Left kidney (tissue), 2 donors: Measurements from ENCODE around the gene U2AF1L4. TPM values are rescaled to one million over a fixed set of nuclear protein-coding genes. Genes with fewer than 3 reads are reported as not detected.
"Not testable (repeated sequence)": the region's sequence is repeated elsewhere in the genome, so short reads cannot be mapped to it uniquely, and the experiment has no call there.

Source experiments
- DNase-seq: peaks from one replicate; pipeline ENCODE4 v3.0.0-alpha.2; 2013
- polyA plus RNA-seq: library from polyadenylated mRNA; unstranded; fragments of 120-200 nt; gene quantifications from one replicate; pipeline ENCODE4 v1.2.1, GENCODE V29; 2013; ENCODE audit not compliant: insufficient read length

The U2AF1L4 gene
- polyA plus RNA-seq, 1 donor = 19.0 TPM

- no peak for DNase-seq
Measured at GRCh38 chr19:35727053-35727955, 17.9 kb downstream of the U2AF1L4 start.

- no peak for DNase-seq
Measured at GRCh38 chr19:35725216-35725861, 19.9 kb downstream of the U2AF1L4 start.

GRCh38 chr19:35724560-35724959, 20.7 kb downstream of the U2AF1L4 start:
- DNase-seq = no peak

- DNase-seq = not testable (repeated sequence)
Measured at GRCh38 chr19:35724132-35724531, 21.1 kb downstream of the U2AF1L4 start.

GRCh38 chr19:35723671-35724070, 21.5 kb downstream of the U2AF1L4 start:
- no peak for DNase-seq

GRCh38 chr19:35722897-35723296, 22.3 kb downstream of the U2AF1L4 start:
- no peak for DNase-seq

- DNase-seq = no peak
Measured at GRCh38 chr19:35722461-35722860, 22.8 kb downstream of the U2AF1L4 start.

- DNase-seq = no peak
Measured at GRCh38 chr19:35721374-35721773, 23.8 kb downstream of the U2AF1L4 start.

GRCh38 chr19:35720648-35721047, 24.6 kb downstream of the U2AF1L4 start:
- no peak for DNase-seq

GRCh38 chr19:35720163-35720524, 25.1 kb downstream of the U2AF1L4 start:
- no peak for DNase-seq

- no peak for DNase-seq
Measured at GRCh38 chr19:35719402-35720162, 25.6 kb downstream of the U2AF1L4 start.

- DNase-seq = no peak
Measured at GRCh38 chr19:35718345-35719041, 26.7 kb downstream of the U2AF1L4 start.

GRCh38 chr19:35717665-35718344, 27.4 kb downstream of the U2AF1L4 start, which contains the start of gene KMT2B:
Gene KMT2B (plus strand): TSS chr19:35718003. CDS start chr19:35718019, 16 bp downstream.
- DNase-seq = peak; percentile 95

GRCh38 chr19:35716801-35717664, 28.2 kb downstream of the U2AF1L4 start:
- DNase-seq = peak; percentile 84

- DNase-seq = no peak
Measured at GRCh38 chr19:35715981-35716800, 29.0 kb downstream of the U2AF1L4 start.

GRCh38 chr19:35715355-35715809, 29.8 kb downstream of the U2AF1L4 start:
- no peak for DNase-seq

- no peak for DNase-seq
Measured at GRCh38 chr19:35714601-35715354, 30.4 kb downstream of the U2AF1L4 start.

- DNase-seq = no peak
Measured at GRCh38 chr19:35713904-35714495, 31.2 kb downstream of the U2AF1L4 start.
